K562 (cell line): ENCODE results near the gene TRABD2B. TPM values are rescaled to one million over a fixed set of nuclear protein-coding genes. Genes with fewer than 3 reads are reported as not detected.

Experiments
- ATAC-seq: fragments of 200-7000 bp; cut with Tn5 transposase; 3 replicates; pipeline ENCODE4 v1.9.1; 2020; ENCODE audit warnings: moderate library complexity
- BruUV-seq: library from RNA; stranded (reverse); fragments of 400-500 nt; replicated peaks from 2 replicates; lab custom pipeline; 2021; lab: Mats Ljungman, UMichigan
- CTCF ChIA-PET: fragments of 300-600 bp; formaldehyde crosslinking; extraction: SDS; loops from one replicate; lab custom pipeline; 2021; ENCODE audit warnings: low intra/inter-chr PET ratio; lab: Yijun Ruan, JAX
- POLR2A ChIA-PET: fragments of 300-600, 350-650 bp; sonication (Branson Sonifier 250); formaldehyde crosslinking; extraction: SDS; loops from one replicate; lab custom pipeline; 2021; ENCODE audit warnings: antibody characterized with exemption, inconsistent platforms; lab: Yijun Ruan, JAX
- DNase-seq, 4 experiments: peaks; one replicate each; pipeline versions ENCODE4 v3.0.0 to v3.0.0-alpha.2; 2011 to 2018; ENCODE audit warnings: low spot score in 3 of 4, mixed read lengths in 3 of 4; ENCODE audit errors: extremely low read depth in 1 of 4
- FAIRE-seq: peaks from 2 replicates; lab custom pipeline; 2011; peaks lifted over from hg19 to GRCh38; lab: Jason Lieb, UNC
- H2AFZ ChIP-seq: 2 replicates; pipeline ENCODE4 v1.6.0; 2011; ENCODE audit warnings: low read depth, low read length, control low read depth, inconsistent platforms
- H3K27ac ChIP-seq: fragments of 200-600 bp; 3 replicates; pipeline ENCODE4 v1.8.0; 2011; ENCODE audit warnings: low read depth, mild to moderate bottlenecking, control low read depth, inconsistent platforms, low read length, moderate library complexity, mixed read lengths; ENCODE audit errors: extremely low read depth
- H3K27me3 ChIP-seq, 2 experiments: fragments of 300-600 bp in 1 of 2; 2 replicates in 1 of 2; 3 replicates in 1 of 2; pipeline versions ENCODE4 v1.6.0 to v1.8.0; 2011; ENCODE audit warnings: inconsistent platforms in 2 of 2, low read length in 2 of 2, mild to moderate bottlenecking in 1 of 2, mixed read lengths in 1 of 2, moderate library complexity in 1 of 2; ENCODE audit not compliant: control insufficient read depth in 2 of 2, insufficient read depth in 2 of 2
- H3K36me3 ChIP-seq: fragments of 300-600 bp; 3 replicates; pipeline ENCODE4 v1.8.0; 2011; ENCODE audit warnings: mild to moderate bottlenecking, low read length, inconsistent platforms; ENCODE audit not compliant: control insufficient read depth, insufficient read depth
- H3K4me1 ChIP-seq, 2 experiments: fragments of 200-600 bp in 1 of 2; replicated peaks in 1 of 2; 2 replicates in 1 of 2; 3 replicates in 1 of 2; pipeline versions ENCODE4 v1.5.1 to v1.8.0; 2011; ENCODE audit warnings: inconsistent platforms in 2 of 2, low read length in 2 of 2, mild to moderate bottlenecking in 1 of 2, mixed read lengths in 1 of 2, moderate library complexity in 1 of 2; ENCODE audit not compliant: control insufficient read depth in 2 of 2, insufficient read depth in 2 of 2
- H3K4me2 ChIP-seq: 2 replicates; pipeline ENCODE4 v1.6.1; 2011; ENCODE audit warnings: low read length, control low read depth, inconsistent platforms, mixed read lengths; ENCODE audit not compliant: insufficient read depth
- H3K4me3 ChIP-seq: fragments of 200-600 bp; sonication (generic), shearing (Covaris generic); 2 replicates; pipeline ENCODE4 v1.5.1; 2016; ENCODE audit warnings: control low read depth, inconsistent platforms
- H3K79me2 ChIP-seq: fragments of 200-600 bp; 3 replicates; pipeline ENCODE4 v1.8.0; 2011; ENCODE audit warnings: low read length, inconsistent platforms; ENCODE audit not compliant: control insufficient read depth, insufficient read depth
- H3K9ac ChIP-seq, 2 experiments: 2 replicates each; pipeline versions ENCODE4 v1.6.0 to v1.6.1; 2011; ENCODE audit warnings: low read depth in 2 of 2, low read length in 2 of 2, control low read depth in 1 of 2, inconsistent platforms in 1 of 2, mild to moderate bottlenecking in 1 of 2, mixed read lengths in 1 of 2; ENCODE audit not compliant: insufficient read depth in 1 of 2
- H3K9me1 ChIP-seq: one replicate; pipeline ENCODE4 v1.6.0; 2011; ENCODE audit warnings: inconsistent platforms, mild to moderate bottlenecking, low read length, moderate library complexity; ENCODE audit not compliant: control insufficient read depth, insufficient read depth
- H3K9me3 ChIP-seq: replicated peaks from 2 replicates; pipeline ENCODE4 v1.5.1; 2011; ENCODE audit warnings: low read depth, low read length, inconsistent platforms; ENCODE audit not compliant: control insufficient read depth, insufficient read depth
- H4K20me1 ChIP-seq: replicated peaks from 2 replicates; pipeline ENCODE4 v1.6.1; 2011; ENCODE audit warnings: low read length, inconsistent platforms, mixed read lengths; ENCODE audit not compliant: control insufficient read depth, insufficient read depth
- CTBP1 ChIP-seq: fragments of 450-650 bp; IDR thresholded peaks from 2 replicates; pipeline ENCODE4 v1.6.1; 2016; ENCODE audit warnings: borderline replicate concordance
- RNF219 ChIP-seq: fragments of 250-450 bp; sonication (Bioruptor Pico); IDR thresholded peaks from 2 replicates; pipeline ENCODE4 v1.5.0; 2022; ENCODE audit warnings: mild to moderate bottlenecking
- TFE3 ChIP-seq: fragments of 450-650 bp; formaldehyde crosslinking; IDR thresholded peaks from 2 replicates; pipeline ENCODE4 v1.4.0; 2020; ENCODE audit warnings: mild to moderate bottlenecking, mixed read lengths
- ZNF586 ChIP-seq: fragments of 450-650 bp; formaldehyde crosslinking; conservative IDR thresholded peaks from 2 replicates; pipeline ENCODE4 v1.4.0; 2020; ENCODE audit warnings: mild to moderate bottlenecking, moderate library complexity
- WGBS: fragments of 100-300 bp; shearing (Covaris generic); methylation state at CpG from one replicate; pipeline ENCODE4 v1.1.6; 2016; ENCODE audit warnings: low coverage, mixed read lengths; ENCODE audit not compliant: insufficient coverage; ENCODE audit errors: missing lambda C conversion rate; 5-methylcytosine and 5-hydroxymethylcytosine counted together
- in situ Hi-C: fragments of 300-500 bp; cut with MboI; formaldehyde crosslinking; loops from 4 replicates; pipeline ENCODE4 v1.15.0; 2018; ENCODE audit warnings: inconsistent platforms, mixed read lengths
- intact Hi-C: fragments of 100-400 bp; cut with micrococcal nuclease; formaldehyde crosslinking; loops from 2 replicates; pipeline ENCODE4 v1.14.2; 2022
- polyA plus RNA-seq, 8 experiments: library from polyadenylated mRNA; depleted of rRNA in 4 of 8; stranded (reverse) in 5 of 8; unstranded in 3 of 8; fragments of >200 nt; fragmentation: Nextera tagmentation in 2 of 8; fragmentation: Illumina TruSeq in 1 of 8; extraction: Ambion mirVana in 2 of 8; extraction: Trizol in 1 of 8; gene quantifications; 2 replicates each; pipeline versions ENCODE4 v1.2.1 to v1.2.3, GENCODE V29; 2011 to 2014; ENCODE audit warnings: inconsistent platforms in 1 of 8, missing spikeins in 1 of 8
- total RNA-seq, 7 experiments: library from RNA; depleted of rRNA in 6 of 7; stranded (reverse); fragments of >200 nt in 6 of 7; fragmentation: Illumina TruSeq in 2 of 7; extraction: Trizol in 2 of 7; gene quantifications; 2 replicates each; pipeline versions ENCODE4 v1.2.1 to v1.2.3, GENCODE V29; 2011 to 2021; ENCODE audit warnings: low replicate concordance in 1 of 7

The TRABD2B gene
- total and polyA plus RNA-seq, 9 of the 15 experiments (the other 6 are each of a cell fraction or from before 2014, with no cell fraction given), result not detected

- Histone ChIP-seq H3K9me3 (no peaks in the 10 kb centered on the region), H3K9ac (no peak overlapping the region), H3K27me3 (peaks cover 0 to 25% of the 10 kb centered on the region in 2 experiments; a peak in 2 of 5 replicates), H3K36me3 (no peaks in the 10 kb centered on the region), H3K27ac (no peak overlapping the region), H3K4me1 (no peaks in the 10 kb centered on the region), H2AFZ (no peak overlapping the region), H3K4me2 (no peak overlapping the region), H3K9me1 (no peaks in the 10 kb centered on the region), H4K20me1 (no peaks in the 10 kb centered on the region), H3K4me3 (no peak overlapping the region), H3K79me2 (no peaks in the 10 kb centered on the region)
- FAIRE-seq (no peak), ATAC-seq (no peak), DNase-seq (no peak)
- WGBS, result 0% methylated on average over 4 of the region's 4 CpGs
- no TSS peak for BruUV-seq
- ChIA-PET CTCF (interaction anchor here (0.5 kb wide), 1 partner anchor 347 kb away, joined by 3 read pairs; no protein-coding TSS in a partner anchor), POLR2A (interaction anchor here (0.5 to 0.8 kb wide), 2 partner anchors 21 to 76 kb away, joined by 3 to 4 read pairs; no protein-coding TSS in a partner anchor)
- in situ Hi-C loops, result no loop called here
- intact Hi-C loops, result no loop called here
- no peak for TF ChIP-seq ZNF586 (CRISPR knock-in tag)
- no peak for TF ChIP-seq RNF219
- TF ChIP-seq CTBP1, result no peak
- TF ChIP-seq TFE3 (CRISPR knock-in tag), result no peak
Observed at GRCh38 chr1:47855230-47855629, 142.0 kb downstream of the TRABD2B start.
